Effector CD4-positive, alpha-beta T cell (primary cell): ENCODE data around the gene NR2F1-AS1.
"Not testable (repeated sequence)": the region's sequence is repeated elsewhere in the genome, so short reads cannot be mapped to it uniquely, and the experiment has no call there.

ENCODE experiments used
- DNase-seq: peaks from one replicate; pipeline ENCODE4 v3.0.0-alpha.2; 2020

NR2F1-AS1 gene

DNA sequence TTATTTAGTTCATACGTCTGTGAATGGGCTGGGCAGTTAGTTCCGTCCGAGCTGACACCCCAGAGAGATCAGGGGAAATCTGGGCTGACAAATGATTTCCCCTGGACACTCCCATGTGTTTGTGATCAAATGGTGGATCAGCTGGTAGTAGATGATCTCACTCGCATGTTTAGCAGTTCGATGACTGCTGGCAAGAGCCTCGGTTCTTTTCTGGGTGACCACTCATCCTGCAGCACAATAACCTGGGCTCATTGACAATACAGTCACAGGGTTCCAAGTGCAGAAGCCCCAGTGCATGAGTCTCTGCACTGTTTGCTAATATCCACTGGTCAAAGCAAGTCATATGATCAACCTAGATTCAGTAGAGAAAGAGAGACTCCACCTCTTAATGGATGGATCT is 155.9 kb downstream of the NR2F1-AS1 start:
- DNase-seq = no peak

DNA sequence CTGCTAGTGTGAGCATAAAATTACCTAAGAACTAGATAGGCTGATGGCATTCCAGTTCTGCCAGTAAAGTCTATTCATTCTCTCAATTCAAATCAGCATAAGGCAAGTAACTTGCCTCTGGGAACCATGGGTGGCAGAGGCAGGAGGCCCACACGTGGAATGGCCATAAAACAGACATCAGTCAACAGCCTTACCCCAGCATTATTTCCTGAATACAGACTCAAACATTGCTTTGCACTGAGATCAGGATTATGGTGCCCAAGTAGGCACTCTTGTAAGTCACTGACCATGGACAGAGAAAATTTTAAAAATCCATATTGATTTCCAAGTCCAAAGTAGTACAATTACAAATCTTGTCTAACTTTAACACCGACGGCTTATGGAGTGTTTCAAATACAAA is 157.7 kb downstream of the NR2F1-AS1 start:
- DNase-seq = no peak

DNA sequence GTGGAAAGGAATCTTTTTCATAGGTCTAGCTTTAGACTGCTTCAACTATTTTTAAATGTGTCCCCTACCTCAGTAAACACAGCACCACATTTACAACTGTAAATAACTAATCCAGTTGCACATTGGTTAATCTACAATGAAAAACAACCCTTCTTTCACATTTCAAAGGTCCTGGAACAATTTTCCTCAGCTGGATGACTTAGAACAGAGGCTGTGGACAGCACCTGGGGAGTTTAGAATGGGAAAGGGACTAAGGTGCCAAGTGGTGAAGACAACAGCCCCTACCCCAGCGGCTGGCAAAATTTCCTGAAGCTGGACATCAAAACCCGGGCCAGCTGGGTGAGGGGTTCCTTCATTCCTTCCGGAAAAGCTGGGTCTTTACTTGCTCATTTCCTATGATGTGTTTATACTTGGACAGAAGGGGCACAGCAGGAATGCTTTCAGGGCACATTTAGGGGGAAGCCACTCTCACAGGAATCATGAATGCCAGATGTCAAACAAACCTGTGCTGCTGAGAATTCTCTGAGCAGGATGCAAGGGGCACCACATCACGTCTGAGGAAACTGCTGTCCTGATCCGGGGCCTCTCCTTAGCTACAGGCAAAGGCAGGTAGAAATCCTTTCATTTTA is 158.3 kb downstream of the NR2F1-AS1 start:
- DNase-seq = no peak

DNA sequence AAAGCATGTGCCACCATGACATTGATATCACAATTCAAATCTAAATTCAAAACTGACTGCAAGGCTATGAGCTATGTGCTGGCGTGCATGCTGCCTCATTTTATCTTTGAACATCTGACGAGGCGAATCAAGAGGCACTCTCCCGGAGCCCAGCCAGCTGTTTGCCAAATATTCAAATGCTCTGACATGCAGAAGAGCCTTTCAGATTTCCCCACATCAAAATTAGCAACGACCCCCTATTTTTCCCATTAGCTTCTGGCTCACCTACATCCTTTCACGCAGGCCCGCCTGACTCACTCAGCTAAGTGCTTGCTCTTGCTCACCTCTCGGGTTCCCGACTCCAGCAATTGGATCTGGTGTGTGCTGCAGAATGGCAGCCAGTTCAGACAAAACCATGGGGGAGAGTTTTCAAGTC is 159.0 kb downstream of the NR2F1-AS1 start:
- no peak for DNase-seq

DNA sequence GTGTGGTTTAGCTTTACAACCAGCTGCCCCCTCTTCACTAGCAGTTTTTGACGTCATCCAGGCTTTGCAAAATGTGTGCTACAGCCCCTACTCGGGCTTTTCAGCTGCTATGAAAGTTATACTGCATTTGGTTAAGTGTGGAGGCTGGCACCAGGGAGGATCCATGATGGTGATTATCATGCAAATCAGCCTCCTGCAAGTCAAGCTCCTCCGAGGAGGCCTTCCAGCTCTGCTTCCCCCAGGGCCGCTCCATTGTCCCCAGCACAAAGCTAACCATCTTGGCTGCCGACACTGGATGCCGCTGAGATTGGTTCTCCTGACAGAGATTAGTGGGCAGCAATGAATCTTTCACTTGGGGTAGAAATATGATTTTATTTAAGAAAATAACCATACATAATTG is 159.6 kb downstream of the NR2F1-AS1 start:
- DNase-seq = no peak

DNA sequence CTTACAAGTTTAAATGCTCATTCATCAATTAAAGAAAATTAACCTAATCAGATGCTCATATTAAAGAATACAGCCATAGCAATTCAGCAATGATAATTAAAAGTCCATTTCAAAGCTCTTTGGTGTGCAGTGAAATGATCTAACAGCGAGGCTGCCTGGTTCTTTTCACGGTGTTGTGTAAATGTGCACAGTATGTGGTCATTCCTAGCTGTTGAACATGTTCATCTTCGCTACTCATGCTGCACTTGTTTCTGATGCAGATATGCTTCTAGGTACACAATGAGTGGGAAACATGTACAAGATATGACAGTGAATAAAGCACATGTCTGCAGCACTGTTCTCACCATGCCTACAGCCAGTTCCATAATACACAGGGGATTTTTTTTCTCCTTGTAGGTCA is 163.5 kb downstream of the NR2F1-AS1 start:
- DNase-seq = no peak

DNA sequence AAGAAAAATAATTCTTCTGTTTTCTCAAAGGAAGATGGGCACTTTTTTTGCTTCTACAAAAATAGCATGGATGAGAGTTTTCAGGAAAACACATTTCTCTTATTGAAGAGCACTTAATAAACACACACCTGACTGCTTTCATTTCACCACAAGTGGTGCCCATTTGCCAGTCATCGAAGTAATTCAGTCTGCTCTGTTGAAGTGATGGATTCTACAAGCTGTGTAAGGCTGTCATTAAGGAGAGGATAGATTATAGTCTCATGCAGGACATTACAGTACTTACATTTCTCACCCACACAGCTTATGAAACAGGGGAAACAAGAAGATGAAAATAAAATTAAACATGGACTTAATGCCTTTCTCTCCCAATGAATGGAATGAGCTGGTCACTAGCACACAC is 165.2 kb downstream of the NR2F1-AS1 start:
- no peak for DNase-seq

DNA sequence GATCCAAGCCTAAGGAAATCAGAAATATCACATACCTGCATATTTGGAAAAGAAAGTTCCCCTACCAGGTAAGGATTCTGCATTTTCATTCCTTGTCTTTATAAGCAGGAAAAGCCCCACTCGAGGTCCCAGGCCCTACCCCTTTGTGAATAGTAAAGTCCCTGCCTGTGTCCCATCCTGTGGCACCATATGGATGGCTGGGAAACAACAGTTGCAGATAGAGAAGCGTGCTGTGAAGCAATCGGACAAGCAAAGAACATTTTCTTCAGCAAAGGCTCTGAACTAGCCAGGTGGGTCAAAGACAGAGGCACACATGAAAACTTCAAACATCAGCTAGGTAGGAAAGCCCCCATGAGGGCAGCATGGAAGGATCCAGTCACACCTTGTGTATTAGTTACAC is 169.3 kb downstream of the NR2F1-AS1 start:
- DNase-seq = no peak

DNA sequence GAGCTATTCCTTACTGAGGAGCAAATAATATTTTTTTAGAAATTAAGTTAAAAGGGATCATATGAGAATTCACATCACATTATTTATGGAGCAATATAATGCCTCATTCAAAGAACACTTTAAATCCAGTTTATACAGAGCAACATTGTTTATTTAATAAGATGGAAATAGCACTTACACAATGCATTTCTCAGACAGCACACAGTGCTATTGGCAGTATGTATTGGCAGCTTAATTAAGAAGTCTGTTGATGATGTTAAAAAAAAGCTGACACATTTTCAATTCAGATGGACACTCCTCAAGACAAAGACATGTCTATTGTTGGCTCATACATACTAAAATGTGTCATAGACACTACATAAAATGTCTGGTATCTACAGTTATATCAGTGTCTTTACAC is 171.3 kb downstream of the NR2F1-AS1 start:
- no peak for DNase-seq

DNA sequence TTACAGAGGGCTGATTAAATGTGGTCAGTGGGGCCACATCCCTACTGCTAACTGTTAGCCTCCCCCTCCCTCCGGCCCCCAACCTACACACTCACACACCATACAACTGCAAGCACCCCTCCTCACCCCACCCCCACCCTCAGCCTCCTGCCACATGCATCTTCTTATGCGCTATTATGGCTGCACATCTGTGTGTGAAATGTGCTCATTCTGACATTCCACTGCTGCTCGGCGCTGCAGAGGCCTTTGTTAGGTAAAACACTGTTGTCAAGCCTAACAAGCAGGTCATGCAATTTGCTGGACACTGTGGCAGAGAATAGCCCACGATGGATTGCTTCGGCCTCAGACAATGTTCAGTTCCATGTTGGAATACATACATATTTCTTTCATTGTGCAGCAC is 173.6 kb downstream of the NR2F1-AS1 start:
- no peak for DNase-seq

DNA sequence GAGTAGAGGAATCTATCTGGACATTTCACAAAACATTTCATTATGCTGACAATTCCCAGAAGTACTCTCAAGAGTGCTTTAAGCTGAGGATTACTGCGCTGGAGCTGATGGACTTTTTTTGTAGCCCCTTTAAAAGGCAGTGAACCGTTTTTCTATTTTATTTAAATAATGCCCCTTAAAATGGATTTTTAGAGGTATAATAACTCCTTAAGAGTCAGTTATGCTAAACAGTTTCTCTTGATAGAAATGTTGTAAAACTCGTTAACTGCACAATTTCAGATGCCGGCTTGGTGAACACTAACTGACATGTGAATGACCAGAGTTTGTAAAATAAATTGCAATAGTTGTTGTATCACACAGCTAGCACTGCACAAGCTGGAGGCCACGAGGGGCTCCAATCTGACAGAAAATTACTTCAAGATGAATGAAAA is 174.0 kb downstream of the NR2F1-AS1 start:
- no peak for DNase-seq

DNA sequence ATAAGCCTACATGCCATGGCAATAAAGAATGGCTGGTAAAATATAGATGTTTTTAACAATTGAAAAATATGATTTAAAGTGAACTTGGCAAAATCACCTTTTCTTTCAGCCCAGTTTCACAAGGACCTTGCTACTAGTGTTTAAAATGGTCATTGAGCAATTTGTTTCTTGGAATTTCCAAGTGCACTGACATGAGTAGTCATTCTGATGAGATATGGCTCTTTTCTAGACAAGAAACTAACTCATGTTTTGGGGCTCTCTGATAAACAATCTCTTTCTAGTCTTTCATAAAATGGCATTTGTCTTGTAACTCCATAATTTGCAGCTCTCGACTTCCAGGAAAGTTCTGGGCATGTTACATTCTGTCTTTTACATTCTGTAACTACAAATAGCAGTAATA is 176.8 kb downstream of the NR2F1-AS1 start:
- no peak for DNase-seq

DNA sequence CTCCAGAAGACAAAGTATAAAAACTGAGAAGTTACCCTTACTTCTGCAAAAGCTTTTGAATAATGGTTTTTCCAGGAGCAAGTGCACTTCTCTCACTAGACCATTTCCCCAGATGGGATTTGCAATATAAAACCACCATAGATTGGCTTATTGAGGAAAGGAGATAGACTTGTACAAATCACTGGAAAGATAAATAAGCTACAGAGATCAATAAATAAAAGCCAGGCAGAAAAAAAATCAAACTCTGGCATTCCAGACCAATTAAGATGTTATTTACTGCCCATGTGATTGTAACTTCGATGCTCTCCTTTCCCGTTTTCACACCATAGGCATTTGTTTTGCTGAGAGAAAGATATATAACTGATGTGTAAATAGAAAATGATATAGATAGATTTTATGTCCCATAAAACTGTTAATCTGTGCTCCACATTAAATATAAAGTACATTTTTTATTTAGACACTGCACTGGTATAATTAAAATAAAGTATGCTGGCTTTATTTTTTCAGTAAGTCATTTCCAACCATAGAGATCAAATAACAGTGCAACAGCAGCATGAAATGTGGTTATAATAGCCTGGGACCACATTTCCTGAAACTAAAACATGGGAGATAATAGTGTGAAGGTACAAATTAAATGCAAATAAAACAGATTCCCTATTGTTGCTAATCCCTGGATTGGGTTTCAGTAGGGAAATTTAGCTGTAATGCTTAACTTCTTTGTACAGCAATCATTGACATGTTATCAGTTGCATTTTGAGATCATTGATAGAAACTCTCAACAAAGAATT is 177.7 kb downstream of the NR2F1-AS1 start:
- no peak for DNase-seq

DNA sequence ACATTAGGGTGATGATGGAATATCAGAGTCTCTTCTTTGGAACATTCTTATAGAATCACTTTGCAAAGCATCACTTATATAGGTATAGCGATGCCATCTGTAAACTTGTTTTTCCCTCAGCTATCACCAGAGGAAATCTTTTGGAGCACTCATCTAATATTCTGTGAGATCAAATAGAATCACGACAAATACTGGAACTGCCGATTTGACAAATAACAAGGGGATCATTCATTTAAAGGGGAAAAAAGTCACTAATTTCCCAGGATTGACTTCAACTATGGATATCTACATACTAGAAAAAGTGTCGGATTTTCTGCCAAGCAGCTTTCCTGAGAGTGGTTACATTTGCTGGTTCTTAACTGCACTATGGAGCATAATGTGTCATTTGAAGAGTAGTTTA is 178.6 kb downstream of the NR2F1-AS1 start:
- no peak for DNase-seq

DNA sequence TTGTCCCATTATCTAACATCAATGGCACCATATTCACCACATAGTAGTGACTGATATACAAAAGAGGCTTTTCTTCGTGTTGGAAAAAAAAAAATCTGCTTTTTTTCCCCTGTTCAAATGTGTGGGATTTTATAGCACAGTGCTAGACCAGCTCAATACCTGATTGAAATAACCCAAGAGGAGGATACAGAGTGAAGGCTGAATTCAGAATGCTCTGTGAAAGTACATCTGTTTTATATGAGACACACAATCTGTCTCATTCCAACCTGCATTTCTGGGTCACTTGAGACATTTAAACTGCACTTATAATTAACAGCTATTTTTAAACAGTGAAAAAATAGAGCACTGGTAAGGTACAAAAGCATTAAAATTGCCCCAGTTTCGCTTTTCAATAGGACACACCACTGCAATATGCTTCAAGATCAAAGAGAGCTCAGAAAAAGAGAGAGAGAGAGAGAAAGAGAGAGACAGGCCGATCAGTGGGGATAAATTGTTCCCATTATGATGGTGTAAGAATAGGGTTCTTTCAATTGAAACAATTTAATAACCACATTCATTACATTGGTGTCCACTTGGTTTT is 179.3 kb downstream of the NR2F1-AS1 start:
- DNase-seq = no peak

DNA sequence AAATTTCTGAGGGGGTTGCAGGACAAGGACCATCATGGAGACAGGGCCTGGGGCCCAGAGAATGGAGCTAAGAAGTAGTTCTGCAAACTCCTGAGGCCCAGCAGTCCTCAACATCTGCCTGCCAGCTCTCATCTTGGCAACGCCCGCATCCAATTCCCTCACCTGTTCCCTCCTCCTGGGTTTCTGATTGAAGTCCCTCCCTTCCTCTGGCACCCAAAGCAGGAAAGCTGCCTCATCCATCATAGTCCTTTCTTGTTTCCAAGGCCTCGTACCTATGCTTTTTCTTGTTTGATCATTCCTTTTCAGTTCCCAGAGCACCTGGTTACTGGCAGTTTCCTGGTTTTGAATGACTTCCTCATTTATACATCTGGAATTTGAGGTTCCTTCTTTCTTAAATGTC is 181.3 kb downstream of the NR2F1-AS1 start:
- DNase-seq = no peak

DNA sequence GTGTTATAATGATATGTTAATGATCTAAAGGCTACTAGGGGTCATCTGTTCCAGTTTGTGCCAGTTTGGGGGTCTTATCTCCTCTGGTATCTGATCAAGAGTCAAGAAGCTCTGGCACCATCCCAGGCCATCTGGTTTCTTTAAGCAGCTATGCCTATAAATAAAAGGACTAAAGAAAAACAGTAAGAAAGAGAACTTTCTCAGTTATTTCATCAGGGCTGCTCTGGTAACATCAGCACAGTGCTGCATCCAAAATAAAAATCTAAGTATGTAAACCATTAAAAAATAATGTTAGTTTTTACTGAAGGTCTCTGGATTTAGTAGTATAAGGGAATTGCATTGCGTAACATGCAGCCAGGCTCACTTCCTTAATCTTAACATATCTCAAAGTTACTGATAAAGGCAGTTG is 185.0 kb downstream of the NR2F1-AS1 start:
- no peak for DNase-seq

DNA sequence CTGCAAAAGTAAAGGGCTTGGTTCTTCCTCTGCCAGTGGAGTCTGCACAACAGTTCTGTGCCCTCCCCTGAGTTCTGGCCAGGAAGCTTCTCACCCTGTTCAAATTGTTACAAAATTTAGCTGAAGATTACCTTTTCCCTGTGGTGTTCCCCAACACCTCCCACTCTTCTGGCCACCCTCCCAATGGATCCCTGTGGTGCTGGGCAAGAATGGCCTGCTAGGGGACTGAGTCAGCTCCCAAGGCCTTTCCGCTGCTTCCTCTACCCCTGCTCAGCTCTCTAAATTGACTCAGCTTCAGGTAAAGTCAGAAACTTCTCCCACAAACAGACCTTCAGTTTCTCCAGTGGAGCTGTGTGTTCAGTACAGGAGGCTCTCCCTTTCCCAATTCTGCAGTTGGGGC is 186.0 kb downstream of the NR2F1-AS1 start:
- no peak for DNase-seq

DNA sequence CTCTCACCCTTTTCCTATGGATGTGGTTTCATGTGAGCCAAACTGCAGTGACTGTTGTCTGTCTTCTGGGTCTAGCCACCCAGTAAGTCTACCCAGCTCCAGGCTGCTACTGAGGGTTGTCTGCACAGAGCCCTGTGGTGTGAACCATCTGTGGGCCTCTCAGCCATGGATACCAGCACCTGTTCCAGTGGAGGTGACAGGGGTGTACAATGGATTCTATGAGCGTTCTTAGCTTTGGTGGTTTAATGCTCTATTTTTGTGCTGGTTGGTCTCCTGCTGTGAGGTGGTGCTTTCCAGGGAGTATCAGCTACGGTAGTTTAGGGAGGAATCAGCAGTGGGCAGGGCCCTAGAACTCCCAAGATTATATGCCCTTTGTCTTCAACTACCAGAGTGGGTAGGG is 186.7 kb downstream of the NR2F1-AS1 start:
- no peak for DNase-seq

DNA sequence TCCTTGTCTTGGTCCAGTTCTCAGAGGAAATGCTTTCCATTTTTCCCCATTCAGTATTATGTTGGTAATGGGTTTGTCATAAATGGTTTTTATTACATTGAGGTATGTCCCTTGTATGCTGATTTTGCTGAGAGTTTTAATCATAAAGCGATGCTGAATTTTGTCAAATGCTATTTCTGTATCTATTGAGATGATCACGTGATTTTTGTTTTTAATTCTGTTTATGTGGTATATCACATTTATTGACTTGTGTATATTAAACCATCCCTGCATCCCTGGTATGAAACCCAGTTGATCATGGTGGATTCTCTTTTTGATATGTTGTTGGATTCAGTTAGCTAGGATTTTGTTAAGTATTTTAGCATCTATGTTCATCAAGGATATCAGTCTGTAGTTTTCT is 189.8 kb downstream of the NR2F1-AS1 start:
- DNase-seq = not testable (repeated sequence)

DNA sequence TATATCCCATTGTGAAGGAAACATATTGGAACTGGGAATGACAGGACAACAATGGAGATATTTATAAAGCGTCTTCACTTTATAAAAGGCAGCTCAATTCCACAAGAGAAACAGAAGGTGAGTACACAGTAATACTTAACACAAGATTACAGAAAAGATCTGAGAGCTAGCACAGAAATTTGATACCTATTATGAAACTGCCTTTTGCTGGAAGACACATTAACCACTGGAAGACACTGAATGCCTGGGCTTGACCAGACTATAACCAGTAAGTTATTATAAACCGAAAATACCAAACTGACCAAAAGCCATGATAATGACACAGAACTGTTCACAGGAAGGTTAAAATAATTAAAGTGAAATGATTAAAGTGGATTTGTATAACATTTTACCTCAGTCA is 195.4 kb downstream of the NR2F1-AS1 start:
- DNase-seq = no peak

DNA sequence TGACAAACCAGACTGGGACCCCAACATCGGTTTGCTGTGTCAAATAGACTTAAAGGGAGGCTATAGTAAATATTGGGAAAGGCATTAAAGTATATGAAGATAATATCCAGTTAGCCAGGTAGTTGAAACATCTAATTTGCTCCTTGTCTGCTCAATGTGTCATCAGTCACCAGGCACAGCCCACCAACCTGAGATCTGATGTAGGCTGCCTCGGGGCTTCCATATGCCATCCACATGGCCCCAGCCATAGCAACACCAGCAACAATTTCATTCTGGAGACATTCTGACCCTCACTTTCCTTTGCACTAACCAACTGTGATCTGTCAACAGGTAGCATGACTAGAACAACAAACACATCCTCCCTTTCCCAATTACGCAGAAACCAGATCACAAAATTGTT is 196.0 kb downstream of the NR2F1-AS1 start:
- no peak for DNase-seq

DNA sequence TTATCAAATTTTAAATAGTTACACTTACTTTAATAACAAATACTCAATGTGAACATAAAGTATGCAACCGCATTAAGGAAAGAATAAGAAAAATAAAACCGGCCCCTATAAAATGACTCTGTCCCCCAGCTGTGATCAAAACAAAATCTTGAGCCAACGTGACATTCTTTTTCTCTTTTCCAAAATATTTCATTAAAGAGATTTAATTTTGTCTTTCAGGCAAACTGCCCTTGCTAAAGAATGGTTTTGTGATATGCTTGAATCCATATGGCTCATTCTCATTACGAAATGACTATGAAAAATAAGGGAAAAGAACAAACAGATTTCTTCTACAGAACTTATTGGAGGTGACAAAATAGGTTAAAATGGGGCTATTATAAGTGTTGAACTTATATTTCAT is 197.0 kb downstream of the NR2F1-AS1 start:
- DNase-seq = no peak

DNA sequence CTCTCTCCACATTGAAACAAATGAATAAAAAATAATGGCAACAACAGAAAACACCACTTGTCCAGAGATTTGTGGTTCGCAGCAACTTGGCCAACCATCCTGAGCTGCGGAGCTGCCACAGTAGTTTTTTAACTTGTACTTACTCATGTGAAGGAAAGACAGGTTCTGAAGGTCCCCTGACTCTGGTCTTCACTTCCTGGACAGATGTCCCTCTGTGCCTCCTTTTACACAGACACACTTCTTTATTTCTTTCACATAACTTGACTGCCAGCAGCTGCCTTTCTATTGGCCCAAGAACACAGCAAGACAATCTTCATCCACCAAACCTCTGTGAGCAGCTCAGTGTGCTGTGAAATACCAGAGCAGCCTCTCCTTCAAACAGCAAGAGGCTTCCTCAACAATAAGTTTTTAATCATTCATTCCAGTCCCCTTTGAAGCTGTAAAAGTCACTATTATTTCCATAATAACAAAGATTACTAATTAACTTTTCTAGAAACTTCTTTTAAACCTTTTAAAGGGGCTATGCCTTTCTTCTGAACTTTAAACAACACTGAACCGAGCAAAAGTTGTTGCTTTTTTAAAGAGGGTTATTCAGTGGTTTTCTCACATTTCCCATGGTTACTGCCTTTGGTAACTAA is 198.7 kb downstream of the NR2F1-AS1 start:
- no peak for DNase-seq
